ENCODE measurements around the gene TDRD9. TPM values are rescaled to one million over a fixed set of nuclear protein-coding genes. Genes with fewer than 3 reads are reported as not detected.

Gene TDRD9
- total and polyA plus RNA-seq, 12 donors, result 0.55 to 8.4 (median 2.4) TPM

- intact Hi-C loops (cut with DNase I), result no loop called here
- Histone ChIP-seq H3K27ac (no peak overlapping the region), H3K4me3 (no peak overlapping the region), H3K9me3 (no peaks in the 10 kb centered on the region), H3K36me3 (no peaks in the 10 kb centered on the region), H3K27me3 (no peaks in the 10 kb centered on the region), H3K4me1 (peaks cover 0 to 9% (median 0%) of the 10 kb centered on the region in 9 donors)
- TF ChIP-seq CTCF (IDR thresholded peaks at IDR 0.05), result no peak
- peak in 1 of 8 donors; percentile 43 for ATAC-seq
- no peak for DNase-seq
- WGBS, 2 donors, result 72 to 75% methylated on average over 7 of the region's 7 CpGs
Observed at GRCh38 chr14:104019806-104020205, 91.5 kb downstream of the TDRD9 start.

DNA sequence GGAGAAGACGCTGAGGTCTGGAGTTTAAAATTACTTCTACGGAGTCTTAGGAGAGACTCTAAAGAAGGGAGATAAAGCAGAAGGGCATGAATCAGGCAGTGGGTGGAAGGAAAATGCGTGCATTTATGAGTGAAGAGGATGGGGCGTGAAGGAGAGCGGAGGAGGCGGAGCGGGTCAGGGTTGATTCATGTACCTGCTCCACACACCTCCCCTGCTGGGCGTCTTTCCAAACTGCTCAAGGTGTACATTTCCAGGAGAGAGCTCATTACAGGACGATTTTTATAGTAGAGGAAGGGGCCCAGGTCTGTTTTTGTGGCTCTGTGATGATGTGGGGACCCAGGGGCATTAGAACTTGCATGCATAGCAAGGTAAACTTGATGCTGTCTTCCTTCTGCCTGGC is 92.2 kb downstream of the TDRD9 start:
- H3K4me1 ChIP-seq, result peaks cover 0 to 9% (median 0%) of the 10 kb centered on the region in 9 donors
- no peak overlapping the region for H3K4me3 ChIP-seq
- 88 to 89% methylated on average over 9 of the region's 9 CpGs for WGBS, 2 donors
- intact Hi-C loops (cut with DNase I), result no loop called here
- H3K27me3 ChIP-seq, result no peaks in the 10 kb centered on the region
- no peaks in the 10 kb centered on the region for H3K9me3 ChIP-seq
- no peak for TF ChIP-seq CTCF (IDR thresholded peaks at IDR 0.05)
- DNase-seq (no peak), ATAC-seq (no peak)
- no peaks in the 10 kb centered on the region for H3K36me3 ChIP-seq
- H3K27ac ChIP-seq, result no peak overlapping the region

GRCh38 chr14:104023325-104024055 is 95.2 kb downstream of the TDRD9 start:
- H3K27ac ChIP-seq, result no peak overlapping the region
- peak in 5 of 8 donors; percentile 64 to 77 (median 69) for ATAC-seq
- TF ChIP-seq CTCF (IDR thresholded peaks at IDR 0.05), result no peak
- intact Hi-C loops (cut with DNase I), result no loop called here
- no peak for DNase-seq
- peaks cover 0 to 9% (median 0%) of the 10 kb centered on the region in 9 donors for H3K4me1 ChIP-seq
- 57% methylated on average over 2 of the region's 2 CpGs for WGBS, 2 donors
- H3K9me3 ChIP-seq, result no peaks in the 10 kb centered on the region
- no peaks in the 10 kb centered on the region for H3K36me3 ChIP-seq
- no peak overlapping the region for H3K4me3 ChIP-seq
- no peaks in the 10 kb centered on the region for H3K27me3 ChIP-seq

DNA sequence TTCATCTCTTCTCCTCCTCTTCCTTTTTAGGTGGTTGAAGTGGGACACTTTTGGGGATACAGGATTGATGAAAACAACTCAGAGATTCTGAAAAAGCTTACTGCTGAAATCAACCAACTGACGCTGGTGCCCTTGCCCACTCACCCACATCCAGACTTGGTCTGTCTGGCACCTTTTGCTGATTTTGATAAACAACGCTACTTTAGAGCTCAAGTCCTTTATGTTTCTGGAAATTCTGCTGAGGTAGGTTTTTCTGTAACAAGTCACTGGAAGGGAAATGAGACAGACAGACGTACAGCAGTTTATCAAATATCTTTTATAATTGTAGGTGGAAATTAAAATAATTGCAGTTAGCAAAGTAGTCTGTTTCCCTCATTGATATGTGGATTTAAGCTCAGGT is 97.3 kb downstream of the TDRD9 start:
- WGBS, 2 donors, result 81 to 86% methylated on average over 3 of the region's 3 CpGs
- no peak overlapping the region for H3K27ac ChIP-seq
- peaks cover 0 to 13% (median 0%) of the 10 kb centered on the region in 7 donors for H3K27me3 ChIP-seq
- no peak for TF ChIP-seq CTCF (IDR thresholded peaks at IDR 0.05)
- no peaks in the 10 kb centered on the region for H3K9me3 ChIP-seq
- ATAC-seq (no peak), DNase-seq (no peak)
- H3K4me3 ChIP-seq, result no peak overlapping the region
- no peaks in the 10 kb centered on the region for H3K36me3 ChIP-seq
- H3K4me1 ChIP-seq, result peaks cover 0 to 9% (median 0%) of the 10 kb centered on the region in 9 donors
- intact Hi-C loops (cut with DNase I), result no loop called here

Measured in heart right ventricle (tissue), 16 donors.